ENCODE measurements around the gene ISL1. TPM values are rescaled to one million over a fixed set of nuclear protein-coding genes. Genes with fewer than 3 reads are reported as not detected.
A peak's percentile ranks its signal among the peaks of the same experiment; 100 is the strongest.

ISL1 gene
- under 1 TPM in 1 of 4 donors, not detected in 3; 0.13 TPM for total RNA-seq

- Histone ChIP-seq H3K9me3 (no peaks in the 10 kb centered on the region), H3K4me1 (peaks cover under 1 to 40% (median 16%) of the 10 kb centered on the region in 3 donors), H3K4me3 (peak within 1 kb of the TSS; percentile 15 to 56 (median 40)), H3K27me3 (peaks cover 13 to 100% (median 34%) of the 10 kb centered on the region in 4 donors), H3K36me3 (no peaks in the 10 kb centered on the region), H3K27ac (no peak within 1 kb of the TSS)
- TF ChIP-seq POLR2A (IDR thresholded peaks at IDR 0.05) (peak in 2 of 4 donors; percentile 16 to 69), CTCF (IDR thresholded peaks at IDR 0.05) (peak in 1 of 6 experiments; percentile 11)
- WGBS, 2 donors, result 0 to 10% methylated on average over 11 to 33 of the region's 57 CpGs
- no peak for DNase-seq
- intact Hi-C loops (cut with DNase I), result no loop called here
Measured at GRCh38 chr5:51383131-51384121, at the start of gene ISL1. Gene ISL1, plus strand, starts transcription at chr5:51383448. Its CDS starts 224 bp downstream, at chr5:51383672.

GRCh38 chr5:51336878-51337277 is 46.4 kb upstream of the ISL1 start:
- Histone ChIP-seq H3K9me3 (no peaks in the 10 kb centered on the region), H3K27me3 (no peaks in the 10 kb centered on the region), H3K36me3 (no peaks in the 10 kb centered on the region), H3K27ac (no peak overlapping the region), H3K4me1 (no peaks in the 10 kb centered on the region), H3K4me3 (no peak overlapping the region)
- intact Hi-C loops (cut with DNase I), result no loop called here
- WGBS, 2 donors, result 75 to 79% methylated on average over 2 of the region's 2 CpGs
- no peak for DNase-seq
- TF ChIP-seq CTCF (IDR thresholded peaks at IDR 0.05) (no peak), POLR2A (IDR thresholded peaks at IDR 0.05) (no peak)

- Histone ChIP-seq H3K36me3 (no peaks in the 10 kb centered on the region), H3K4me1 (no peaks in the 10 kb centered on the region), H3K27me3 (no peaks in the 10 kb centered on the region), H3K4me3 (no peak overlapping the region), H3K27ac (no peak overlapping the region), H3K9me3 (peaks cover 0 to 6% (median 0%) of the 10 kb centered on the region in 3 donors)
- no peak for DNase-seq
- WGBS, 2 donors, result 55 to 60% methylated on average over 2 of the region's 2 CpGs
- no peak for TF ChIP-seq POLR2A (IDR thresholded peaks at IDR 0.05)
- TF ChIP-seq CTCF (IDR thresholded peaks at IDR 0.05), result no peak
- intact Hi-C loops (cut with DNase I), result no loop called here
Measured at GRCh38 chr5:51345106-51345505, 38.1 kb upstream of the ISL1 start.

- Histone ChIP-seq H3K4me1 (no peaks in the 10 kb centered on the region), H3K9me3 (peaks cover 0 to 6% (median 0%) of the 10 kb centered on the region in 3 donors), H3K27me3 (no peaks in the 10 kb centered on the region), H3K4me3 (no peak overlapping the region), H3K36me3 (no peaks in the 10 kb centered on the region), H3K27ac (no peak overlapping the region)
- intact Hi-C loops (cut with DNase I), result no loop called here
- TF ChIP-seq POLR2A (IDR thresholded peaks at IDR 0.05) (no peak), CTCF (IDR thresholded peaks at IDR 0.05) (no peak)
- no peak for DNase-seq
- 41 to 48% methylated on average over 1 of the region's 1 CpG for WGBS, 2 donors
Measured at GRCh38 chr5:51347157-51347556, 36.1 kb upstream of the ISL1 start.

- WGBS, 2 donors, result 73 to 78% methylated on average over 2 of the region's 2 CpGs
- H3K27ac ChIP-seq, result no peak overlapping the region
- no peaks in the 10 kb centered on the region for H3K27me3 ChIP-seq
Measured at GRCh38 chr5:51347704-51348103, 35.5 kb upstream of the ISL1 start.

More at GRCh38 chr5:51347704-51348103, 35.5 kb upstream of the ISL1 start:
- H3K9me3 ChIP-seq, result peaks cover 0 to 6% (median 0%) of the 10 kb centered on the region in 3 donors
- no peaks in the 10 kb centered on the region for H3K36me3 ChIP-seq
- H3K4me3 ChIP-seq, result no peak overlapping the region
- TF ChIP-seq POLR2A (IDR thresholded peaks at IDR 0.05), result no peak
- no peak for TF ChIP-seq CTCF (IDR thresholded peaks at IDR 0.05)
- DNase-seq, result no peak
- no peaks in the 10 kb centered on the region for H3K4me1 ChIP-seq
- intact Hi-C loops (cut with DNase I), result no loop called here
